Naive B cell (primary cell): ENCODE measurements around the gene EPB41L2. TPM values are rescaled to one million over a fixed set of nuclear protein-coding genes. Genes with fewer than 3 reads are reported as not detected.

Experiments
- ATAC-seq, 2 donors: fragments of 150-1000 bp; cut with Tn5 transposase; 2 replicates each; pipeline ENCODE4 v1.10.0; 2021; ENCODE audit warnings: low read depth in 2 of 2, mild to moderate bottlenecking in 2 of 2, moderate library complexity in 2 of 2
- DNase-seq: peaks from one replicate; pipeline ENCODE4 v3.0.0; 2022
- H3K27ac Mint-ChIP-seq, 6 donors: one replicate each; pipeline ENCODE4 v1.8.0; 2020 to 2022; ENCODE audit warnings: mild to moderate bottlenecking in 6 of 6, mixed read lengths in 6 of 6, moderate library complexity in 5 of 6, inconsistent platforms in 2 of 6
- H3K27me3 Mint-ChIP-seq, 3 donors: one replicate each; pipeline ENCODE4 v1.8.0; 2021 to 2022; ENCODE audit warnings: mixed read lengths in 3 of 3, mild to moderate bottlenecking in 1 of 3
- H3K36me3 Mint-ChIP-seq, 2 donors: one replicate each; pipeline ENCODE4 v1.8.0; 2020 to 2022; ENCODE audit warnings: mixed read lengths in 2 of 2, inconsistent platforms in 1 of 2, mild to moderate bottlenecking in 1 of 2
- H3K4me1 Mint-ChIP-seq, 3 donors: one replicate each; pipeline ENCODE4 v1.8.0; 2020 to 2022; ENCODE audit warnings: mixed read lengths in 3 of 3, inconsistent platforms in 1 of 3, mild to moderate bottlenecking in 1 of 3, moderate library complexity in 1 of 3
- H3K4me3 Mint-ChIP-seq, 8 donors: one replicate each; pipeline ENCODE4 v1.8.0; 2020 to 2022; ENCODE audit warnings: mild to moderate bottlenecking in 8 of 8, mixed read lengths in 8 of 8, moderate library complexity in 8 of 8, inconsistent platforms in 2 of 8
- H3K9me3 Mint-ChIP-seq, 7 donors: one replicate each; pipeline ENCODE4 v1.8.0; 2020 to 2022; ENCODE audit warnings: mixed read lengths in 7 of 7, mild to moderate bottlenecking in 5 of 7, inconsistent platforms in 2 of 7, moderate library complexity in 1 of 7
- polyA plus RNA-seq, 6 donors: library from polyadenylated mRNA; unstranded; fragments of 300-500 nt; fragmentation: Illumina TruSeq; gene quantifications; one replicate each; pipeline ENCODE4 v1.2.3, GENCODE V29; 2021; ENCODE audit warnings: low read depth in 6 of 6

Gene EPB41L2
- polyA plus RNA-seq, 6 donors from 2014 or later = 10.9 to 51.1 (median 34.0) TPM

DNA sequence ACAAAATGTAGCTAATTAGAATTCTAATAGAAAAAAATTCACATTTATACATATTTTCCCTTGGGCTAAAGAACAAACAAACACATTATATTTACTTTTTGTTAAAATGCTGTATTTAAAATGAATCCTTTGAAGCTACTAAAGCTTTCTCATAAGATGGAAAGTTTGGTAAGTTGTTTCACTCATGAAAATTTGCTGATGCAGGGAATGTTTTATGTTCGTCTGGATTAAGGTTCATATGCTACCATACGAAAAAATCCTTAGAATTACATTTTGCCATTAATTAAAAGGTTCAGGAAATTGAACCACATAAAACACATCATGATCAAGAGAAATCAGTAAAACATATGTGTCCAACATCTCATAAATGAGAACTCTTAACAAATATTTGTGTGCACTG is 173.6 kb downstream of the EPB41L2 start:
- H3K27me3 Mint-ChIP-seq = no peaks in the 10 kb centered on the region
- H3K4me1 Mint-ChIP-seq = peaks cover 12 to 15% (median 13%) of the 10 kb centered on the region in 3 donors
- peaks cover 17 to 26% of the 10 kb centered on the region in 2 donors for H3K36me3 Mint-ChIP-seq
- H3K4me3 Mint-ChIP-seq = no peak overlapping the region
- no peak for ATAC-seq
- H3K27ac Mint-ChIP-seq = no peak overlapping the region
- no peaks in the 10 kb centered on the region for H3K9me3 Mint-ChIP-seq
- DNase-seq = no peak

GRCh38 chr6:130888246-130888645 is 174.8 kb downstream of the EPB41L2 start:
- H3K4me3 Mint-ChIP-seq = no peak overlapping the region
- no peak for ATAC-seq
- H3K27me3 Mint-ChIP-seq = no peaks in the 10 kb centered on the region
- H3K27ac Mint-ChIP-seq = no peak overlapping the region
- no peak for DNase-seq
- peaks cover 8 to 19% of the 10 kb centered on the region in 2 donors for H3K36me3 Mint-ChIP-seq
- no peaks in the 10 kb centered on the region for H3K9me3 Mint-ChIP-seq
- H3K4me1 Mint-ChIP-seq = peaks cover 4 to 6% (median 4%) of the 10 kb centered on the region in 3 donors

GRCh38 chr6:130886966-130887365 is 176.1 kb downstream of the EPB41L2 start:
- H3K9me3 Mint-ChIP-seq = no peaks in the 10 kb centered on the region
- H3K4me3 Mint-ChIP-seq = no peak overlapping the region
- no peaks in the 10 kb centered on the region for H3K4me1 Mint-ChIP-seq
- H3K27ac Mint-ChIP-seq = peak overlapping the region in 1 of 6 donors; percentile 87
- no peak for DNase-seq
- H3K27me3 Mint-ChIP-seq = no peaks in the 10 kb centered on the region
- no peak for ATAC-seq
- H3K36me3 Mint-ChIP-seq = peaks cover 8 to 12% of the 10 kb centered on the region in 2 donors

DNA sequence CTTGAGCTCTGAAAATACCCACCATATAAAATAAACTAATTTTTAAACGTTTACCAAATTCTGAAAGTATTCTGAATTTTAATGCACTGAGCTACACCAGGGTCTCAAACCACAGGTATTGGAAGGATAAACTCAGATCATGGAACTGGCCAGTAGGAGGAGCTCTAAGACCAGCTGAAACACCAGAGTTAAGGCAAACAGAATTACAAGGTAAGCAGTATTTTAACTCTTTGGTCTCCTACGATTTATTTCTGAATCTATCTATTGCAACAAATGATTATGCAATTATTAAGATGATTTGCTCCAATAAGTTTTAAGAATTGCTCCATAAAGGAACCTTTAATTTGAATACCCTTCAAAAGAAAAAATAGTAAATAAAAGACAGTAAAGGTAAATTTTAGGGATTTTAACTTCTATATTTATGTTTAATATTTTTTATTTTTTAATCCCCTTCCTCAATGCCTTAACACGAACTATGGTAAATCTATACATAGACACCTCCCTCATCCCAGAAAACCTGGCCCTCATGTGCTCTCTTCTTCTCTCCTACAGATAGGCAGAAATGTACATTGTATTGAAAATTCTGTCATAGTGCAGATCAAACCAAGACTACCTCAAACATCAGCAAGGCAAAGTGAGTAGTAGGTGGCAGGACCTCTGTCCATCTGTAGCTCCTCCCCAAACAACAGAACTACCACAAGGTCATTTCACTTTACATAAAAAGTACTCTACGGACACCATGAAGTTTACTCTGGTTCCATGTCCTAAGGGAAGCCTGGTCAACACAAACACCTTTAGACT is 177.5 kb downstream of the EPB41L2 start:
- H3K36me3 Mint-ChIP-seq = peaks cover 8 to 12% of the 10 kb centered on the region in 2 donors

GRCh38 chr6:130882370-130882769 is 180.7 kb downstream of the EPB41L2 start:
- Mint-ChIP-seq H3K4me1 (no peaks in the 10 kb centered on the region), H3K9me3 (no peaks in the 10 kb centered on the region), H3K27ac (peak overlapping the region in 1 of 6 donors; percentile 68), H3K4me3 (no peak overlapping the region), H3K27me3 (no peaks in the 10 kb centered on the region), H3K36me3 (peaks cover 4 to 8% of the 10 kb centered on the region in 2 donors)
- ATAC-seq (no peak), DNase-seq (no peak)

More for the DNA sequence above, 177.5 kb downstream of the EPB41L2 start:
- Mint-ChIP-seq H3K9me3 (no peaks in the 10 kb centered on the region), H3K4me3 (no peak overlapping the region), H3K27me3 (no peaks in the 10 kb centered on the region), H3K27ac (no peak overlapping the region), H3K4me1 (no peaks in the 10 kb centered on the region)
- DNase-seq = peak; percentile 68
- ATAC-seq = peak; percentile 79 to 95

DNA sequence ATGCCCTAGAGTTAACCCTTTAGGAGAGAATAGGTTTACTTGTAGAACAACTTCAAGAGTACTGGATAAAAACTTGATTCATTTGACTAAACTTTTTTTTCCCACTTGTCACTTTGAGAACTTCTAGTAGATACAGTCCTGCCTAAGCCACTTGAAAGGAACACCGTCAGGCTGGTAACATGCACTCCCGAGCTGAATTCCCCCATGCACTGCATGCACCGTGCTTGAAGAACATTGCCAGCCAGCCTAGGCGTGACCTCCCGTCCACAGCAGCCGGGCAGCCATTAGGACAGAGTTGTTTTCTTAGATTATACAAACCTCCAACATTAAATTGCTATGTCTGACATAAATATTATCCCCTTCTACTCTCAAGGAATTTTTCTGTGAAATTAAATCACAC is 183.2 kb downstream of the EPB41L2 start:
- ATAC-seq (no peak), DNase-seq (no peak)
- no peak overlapping the region for H3K27ac Mint-ChIP-seq
- H3K27me3 Mint-ChIP-seq = no peaks in the 10 kb centered on the region
- H3K4me3 Mint-ChIP-seq = no peak overlapping the region
- no peaks in the 10 kb centered on the region for H3K4me1 Mint-ChIP-seq
- no peaks in the 10 kb centered on the region for H3K9me3 Mint-ChIP-seq
- peaks cover 4 to 8% of the 10 kb centered on the region in 2 donors for H3K36me3 Mint-ChIP-seq

GRCh38 chr6:130873746-130874145 is 189.3 kb downstream of the EPB41L2 start:
- ATAC-seq (no peak), DNase-seq (no peak)
- peaks cover 3 to 5% (median 5%) of the 10 kb centered on the region in 3 donors for H3K4me1 Mint-ChIP-seq
- no peak overlapping the region for H3K27ac Mint-ChIP-seq
- peaks cover 12% of the 10 kb centered on the region in 2 donors for H3K36me3 Mint-ChIP-seq
- H3K4me3 Mint-ChIP-seq = no peak overlapping the region
- H3K9me3 Mint-ChIP-seq = no peaks in the 10 kb centered on the region
- no peaks in the 10 kb centered on the region for H3K27me3 Mint-ChIP-seq

DNA sequence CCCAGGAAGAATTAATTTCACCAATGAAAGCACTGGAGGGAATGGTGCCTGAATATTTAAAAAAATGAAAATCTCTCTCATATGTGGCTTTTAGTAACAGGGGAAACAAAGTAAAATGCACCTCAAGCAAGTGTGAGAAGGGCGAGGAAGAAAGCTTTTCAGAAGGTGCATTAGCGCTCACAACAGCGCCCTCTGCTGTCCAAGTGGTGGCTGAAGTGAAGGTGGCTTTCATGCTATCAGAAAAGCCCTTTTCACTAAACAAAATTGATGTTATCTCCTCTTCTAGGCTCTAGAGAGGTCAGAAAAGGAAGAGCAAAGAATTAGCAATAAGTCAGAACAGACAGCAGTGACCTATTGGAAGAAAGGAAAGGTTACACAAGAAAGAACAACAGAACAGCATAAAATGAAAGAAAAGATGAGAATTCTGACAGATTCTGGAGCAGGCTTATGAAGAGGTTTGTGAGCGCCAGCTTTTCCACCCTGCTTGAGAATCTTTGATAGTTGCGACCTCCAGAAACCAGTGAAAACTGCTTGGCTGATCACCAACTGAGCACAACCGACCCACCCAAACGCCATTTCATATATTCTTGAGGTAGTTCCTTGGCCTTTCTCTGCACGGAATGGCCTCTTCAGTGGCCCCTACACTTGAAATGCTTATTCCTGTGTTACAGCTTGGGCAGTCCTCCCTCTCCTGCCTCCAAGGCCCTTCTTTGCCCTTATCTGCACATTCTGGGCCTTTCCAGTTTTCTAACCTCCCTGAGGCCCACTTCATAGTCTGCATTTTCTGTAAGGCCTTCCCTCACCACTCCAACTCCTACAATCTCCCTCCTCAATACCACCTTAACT is 190.6 kb downstream of the EPB41L2 start:
- Mint-ChIP-seq H3K27me3 (no peaks in the 10 kb centered on the region), H3K36me3 (peaks cover 12% of the 10 kb centered on the region in 2 donors), H3K4me1 (peaks cover 3 to 5% (median 5%) of the 10 kb centered on the region in 3 donors), H3K27ac (peak overlapping the region in 1 of 6 donors; percentile 40), H3K9me3 (no peaks in the 10 kb centered on the region), H3K4me3 (no peak overlapping the region)
- ATAC-seq (peak in 1 of 2 donors; percentile 52), DNase-seq (peak; percentile 46)

DNA sequence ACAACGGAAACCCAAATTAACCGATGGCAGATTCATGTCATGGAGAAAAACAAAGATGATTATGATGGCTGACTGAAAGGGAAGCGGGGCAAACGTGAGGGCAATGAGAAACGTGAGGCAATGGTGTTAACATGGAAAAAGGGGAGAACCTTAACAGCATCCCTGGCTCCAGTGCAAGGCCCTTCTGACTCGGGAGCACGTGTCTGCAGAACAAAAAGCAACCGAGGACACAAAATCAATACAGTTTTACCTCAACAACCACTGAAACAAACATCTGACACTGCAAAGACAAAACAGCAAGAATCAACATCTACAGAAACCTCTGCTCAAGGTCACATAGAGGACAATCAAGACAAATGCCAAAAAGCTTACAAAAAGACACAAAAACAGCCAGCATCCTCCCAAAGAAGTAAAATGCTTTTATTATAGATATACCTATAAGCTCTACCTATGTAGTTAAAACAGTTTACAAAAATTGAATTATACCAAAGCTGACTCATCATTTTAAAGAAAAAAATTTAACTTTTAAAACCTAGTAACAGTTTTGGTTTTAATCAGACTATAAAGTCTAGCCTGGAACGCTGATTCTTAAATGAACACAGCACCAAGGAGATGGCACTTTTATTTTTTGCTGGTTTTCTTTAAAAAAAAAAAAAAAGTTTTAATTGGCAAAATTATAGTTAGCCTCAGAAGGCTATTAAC is 192.7 kb downstream of the EPB41L2 start:
- no peaks in the 10 kb centered on the region for H3K27me3 Mint-ChIP-seq
- ATAC-seq (no peak), DNase-seq (no peak)
- peaks cover 3 to 5% (median 5%) of the 10 kb centered on the region in 3 donors for H3K4me1 Mint-ChIP-seq
- H3K4me3 Mint-ChIP-seq = no peak overlapping the region
- H3K27ac Mint-ChIP-seq = no peak overlapping the region
- no peaks in the 10 kb centered on the region for H3K9me3 Mint-ChIP-seq
- peaks cover 12 to 22% of the 10 kb centered on the region in 2 donors for H3K36me3 Mint-ChIP-seq

DNA sequence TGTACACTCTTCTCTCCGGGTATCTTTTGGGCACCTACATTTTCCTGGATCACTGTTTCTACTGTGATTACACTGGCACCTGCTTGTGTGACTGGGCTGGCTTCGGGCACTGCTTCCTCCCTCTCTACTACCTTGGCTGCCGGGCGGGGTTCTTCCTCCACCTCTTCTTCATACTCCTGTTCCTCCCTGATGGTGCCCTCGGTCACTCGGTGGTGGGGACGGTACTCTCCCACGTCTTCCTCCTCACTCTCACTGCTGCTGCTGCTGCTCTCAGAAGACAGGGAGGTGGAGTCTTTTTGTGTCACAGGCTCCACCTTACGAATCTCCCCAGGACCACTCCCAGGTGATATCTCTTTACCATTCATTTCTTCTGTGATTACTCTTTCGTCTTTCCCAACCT is 193.4 kb downstream of the EPB41L2 start:
- no peaks in the 10 kb centered on the region for H3K9me3 Mint-ChIP-seq
- peaks cover 3 to 5% (median 5%) of the 10 kb centered on the region in 3 donors for H3K4me1 Mint-ChIP-seq
- no peak overlapping the region for H3K4me3 Mint-ChIP-seq
- H3K27me3 Mint-ChIP-seq = no peaks in the 10 kb centered on the region
- no peak overlapping the region for H3K27ac Mint-ChIP-seq
- DNase-seq (no peak), ATAC-seq (no peak)
- peaks cover 12 to 24% of the 10 kb centered on the region in 2 donors for H3K36me3 Mint-ChIP-seq

DNA sequence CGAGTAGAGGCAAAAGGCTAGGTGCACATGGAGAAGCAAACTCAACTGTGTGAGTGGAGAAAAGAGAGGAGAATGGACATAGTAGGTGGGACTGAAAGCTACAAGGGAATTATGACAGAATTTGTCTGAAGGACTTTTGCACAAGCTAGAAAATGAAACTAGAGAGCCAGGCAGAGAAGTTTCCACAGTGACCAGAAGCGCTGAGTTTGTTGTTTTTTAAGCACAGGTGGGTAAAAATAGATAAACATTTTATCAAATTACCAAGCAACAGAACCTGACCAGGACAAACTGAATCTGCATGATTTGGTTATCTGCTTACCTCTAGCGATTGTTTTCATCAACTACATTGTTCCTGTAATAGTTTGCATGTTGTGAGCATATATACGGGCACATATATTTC is 197.3 kb downstream of the EPB41L2 start:
- no peaks in the 10 kb centered on the region for H3K27me3 Mint-ChIP-seq
- no peaks in the 10 kb centered on the region for H3K9me3 Mint-ChIP-seq
- H3K4me1 Mint-ChIP-seq = no peaks in the 10 kb centered on the region
- DNase-seq (no peak), ATAC-seq (no peak)
- H3K27ac Mint-ChIP-seq = no peak overlapping the region
- peaks cover 18 to 47% of the 10 kb centered on the region in 2 donors for H3K36me3 Mint-ChIP-seq
- no peak overlapping the region for H3K4me3 Mint-ChIP-seq

GRCh38 chr6:130864344-130864743 is 198.7 kb downstream of the EPB41L2 start:
- Mint-ChIP-seq H3K9me3 (no peaks in the 10 kb centered on the region), H3K4me3 (no peak overlapping the region), H3K4me1 (no peaks in the 10 kb centered on the region), H3K27ac (no peak overlapping the region), H3K27me3 (no peaks in the 10 kb centered on the region), H3K36me3 (peaks cover 16 to 44% of the 10 kb centered on the region in 2 donors)
- ATAC-seq (no peak), DNase-seq (no peak)
